Activated CD4-positive, alpha-beta T cell treated with anti-CD3 and anti-CD28 coated beads for 4 hours (primary cell): ENCODE results near the gene RGS3.
"Not testable (repeated sequence)": the region's sequence is repeated elsewhere in the genome, so short reads cannot be mapped to it uniquely, and the experiment has no call there.

ENCODE experiments used
- DNase-seq, 2 donors: peaks; one replicate each; pipeline ENCODE4 v3.0.0-alpha.2; 2020

Gene RGS3

GRCh38 chr9:113463418-113464285 lies at the start of gene RGS3:
Gene RGS3 (plus strand): TSS chr9:113463727. CDS start chr9:113463803, 76 bp downstream.
- no peak for DNase-seq

- no peak for DNase-seq
Measured at GRCh38 chr9:113416149-113416721, 47.3 kb upstream of the RGS3 start.

GRCh38 chr9:113417370-113417769 lies 46.2 kb upstream of the RGS3 start:
- DNase-seq: no peak

- no peak for DNase-seq
Measured at GRCh38 chr9:113421726-113422125, 41.8 kb upstream of the RGS3 start.

GRCh38 chr9:113425072-113425471 lies 38.5 kb upstream of the RGS3 start:
- no peak for DNase-seq

GRCh38 chr9:113426701-113427100 lies 36.8 kb upstream of the RGS3 start:
- DNase-seq: no peak

- DNase-seq: no peak
Measured at GRCh38 chr9:113427629-113428028, 35.9 kb upstream of the RGS3 start.

GRCh38 chr9:113428062-113428615 lies 35.4 kb upstream of the RGS3 start:
- DNase-seq: no peak

GRCh38 chr9:113431191-113431590 lies 32.3 kb upstream of the RGS3 start:
- no peak for DNase-seq

GRCh38 chr9:113436728-113437515 lies 26.6 kb upstream of the RGS3 start:
- DNase-seq: no peak

GRCh38 chr9:113437716-113438115 lies 25.8 kb upstream of the RGS3 start:
- not testable (repeated sequence) for DNase-seq

GRCh38 chr9:113444736-113445135 lies 18.8 kb upstream of the RGS3 start:
- no peak for DNase-seq

- DNase-seq: peak in 1 of 2 donors; percentile 9
Measured at GRCh38 chr9:113446323-113446740, 17.2 kb upstream of the RGS3 start.

GRCh38 chr9:113449376-113449775 lies 14.2 kb upstream of the RGS3 start:
- no peak for DNase-seq

- DNase-seq: no peak
Measured at GRCh38 chr9:113452113-113452605, 11.4 kb upstream of the RGS3 start.

GRCh38 chr9:113454914-113455761 lies 8.4 kb upstream of the RGS3 start:
- no peak for DNase-seq

GRCh38 chr9:113456235-113456634 lies 7.3 kb upstream of the RGS3 start:
- DNase-seq: no peak

- no peak for DNase-seq
Measured at GRCh38 chr9:113461285-113461684, 2.2 kb upstream of the RGS3 start.

GRCh38 chr9:113461943-113462342 lies 1.6 kb upstream of the RGS3 start:
- DNase-seq: no peak

- no peak for DNase-seq
Measured at GRCh38 chr9:113462781-113463286, 693 bp upstream of the RGS3 start.

GRCh38 chr9:113464286-113464660 lies 746 bp downstream of the RGS3 start:
- no peak for DNase-seq

- DNase-seq: no peak
Measured at GRCh38 chr9:113465599-113466140, 2.1 kb downstream of the RGS3 start.
